ENCODE results near the gene PPP2R5C.

Gene PPP2R5C

DNA sequence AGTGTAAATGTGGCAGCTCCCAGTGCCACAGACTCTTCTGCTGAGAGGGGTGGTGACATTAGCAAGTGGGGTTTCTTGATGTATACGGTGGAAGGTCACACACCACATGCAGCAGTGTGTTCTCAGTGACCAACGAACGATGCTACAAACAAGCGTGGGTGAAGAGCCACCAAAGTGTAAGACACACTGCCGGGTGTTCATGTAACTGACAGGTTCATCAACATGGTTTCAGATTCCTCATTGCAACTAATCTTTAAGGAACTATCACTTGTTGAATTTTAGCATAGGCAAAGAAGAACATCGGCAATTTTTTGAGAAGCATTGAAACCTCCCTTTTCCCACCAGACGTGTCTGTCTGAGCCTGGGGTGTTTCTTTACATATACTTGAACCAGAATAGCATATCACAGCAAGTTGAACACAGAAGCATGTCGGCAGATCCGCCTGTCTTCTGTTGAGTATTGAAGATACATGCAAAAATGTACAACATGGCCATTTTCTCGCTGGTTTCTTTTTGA lies 58.8 kb downstream of the PPP2R5C start:
- Histone ChIP-seq H3K4me3 (replicated peaks; ENCODE audit: low read depth, low read length) (peak overlapping the region; percentile 34), H3K27me3 (replicated peaks; ENCODE audit: control insufficient read depth, insufficient read depth, low read length) (no peaks in the 10 kb centered on the region), H3K36me3 (ENCODE audit: control insufficient read depth, insufficient read depth, low read length) (no peaks in the 10 kb centered on the region; the same call in 1 of the 2 replicates)
- DNase-seq (ENCODE audit: extremely low read depth, insufficient read length), result no peak
- TF ChIP-seq, protein P1, sequence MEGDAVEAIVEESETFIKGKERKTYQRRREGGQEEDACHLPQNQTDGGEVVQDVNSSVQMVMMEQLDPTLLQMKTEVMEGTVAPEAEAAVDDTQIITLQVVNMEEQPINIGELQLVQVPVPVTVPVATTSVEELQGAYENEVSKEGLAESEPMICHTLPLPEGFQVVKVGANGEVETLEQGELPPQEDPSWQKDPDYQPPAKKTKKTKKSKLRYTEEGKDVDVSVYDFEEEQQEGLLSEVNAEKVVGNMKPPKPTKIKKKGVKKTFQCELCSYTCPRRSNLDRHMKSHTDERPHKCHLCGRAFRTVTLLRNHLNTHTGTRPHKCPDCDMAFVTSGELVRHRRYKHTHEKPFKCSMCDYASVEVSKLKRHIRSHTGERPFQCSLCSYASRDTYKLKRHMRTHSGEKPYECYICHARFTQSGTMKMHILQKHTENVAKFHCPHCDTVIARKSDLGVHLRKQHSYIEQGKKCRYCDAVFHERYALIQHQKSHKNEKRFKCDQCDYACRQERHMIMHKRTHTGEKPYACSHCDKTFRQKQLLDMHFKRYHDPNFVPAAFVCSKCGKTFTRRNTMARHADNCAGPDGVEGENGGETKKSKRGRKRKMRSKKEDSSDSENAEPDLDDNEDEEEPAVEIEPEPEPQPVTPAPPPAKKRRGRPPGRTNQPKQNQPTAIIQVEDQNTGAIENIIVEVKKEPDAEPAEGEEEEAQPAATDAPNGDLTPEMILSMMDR (IDR thresholded peaks at IDR 0.05; ENCODE audit: insufficient read depth, low read length, poor library complexity, severe bottlenecking), result no peak

DNA sequence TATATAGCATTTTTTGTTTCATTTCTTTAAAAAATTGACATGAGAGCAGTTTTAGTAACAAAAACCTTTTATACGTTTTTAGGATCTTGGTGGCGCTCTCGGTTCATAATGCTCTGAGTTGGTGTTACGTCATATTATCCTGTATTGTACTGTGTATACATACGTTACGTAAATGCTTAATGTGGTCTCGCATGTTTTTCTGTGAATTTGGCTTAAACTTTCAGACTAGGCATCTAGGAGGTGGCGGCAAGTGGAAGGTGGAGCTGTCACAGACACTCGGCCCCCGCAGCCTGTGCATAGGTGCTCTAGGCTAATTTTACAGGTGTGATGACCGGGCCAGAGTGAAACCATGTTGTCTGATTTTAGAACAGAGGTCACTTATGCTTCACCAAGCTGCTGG lies 60.0 kb downstream of the PPP2R5C start:
- Histone ChIP-seq H3K36me3 (ENCODE audit: control insufficient read depth, insufficient read depth, low read length) (peaks cover 2% of the 10 kb centered on the region; the same call in 1 of the 2 replicates), H3K27me3 (replicated peaks; ENCODE audit: control insufficient read depth, insufficient read depth, low read length) (no peaks in the 10 kb centered on the region), H3K4me3 (replicated peaks; ENCODE audit: low read depth, low read length) (no peak overlapping the region)
- no peak for DNase-seq (ENCODE audit: extremely low read depth, insufficient read length)
- TF ChIP-seq, protein P1 (IDR thresholded peaks at IDR 0.05; ENCODE audit: insufficient read depth, low read length, poor library complexity, severe bottlenecking), result no peak

DNA sequence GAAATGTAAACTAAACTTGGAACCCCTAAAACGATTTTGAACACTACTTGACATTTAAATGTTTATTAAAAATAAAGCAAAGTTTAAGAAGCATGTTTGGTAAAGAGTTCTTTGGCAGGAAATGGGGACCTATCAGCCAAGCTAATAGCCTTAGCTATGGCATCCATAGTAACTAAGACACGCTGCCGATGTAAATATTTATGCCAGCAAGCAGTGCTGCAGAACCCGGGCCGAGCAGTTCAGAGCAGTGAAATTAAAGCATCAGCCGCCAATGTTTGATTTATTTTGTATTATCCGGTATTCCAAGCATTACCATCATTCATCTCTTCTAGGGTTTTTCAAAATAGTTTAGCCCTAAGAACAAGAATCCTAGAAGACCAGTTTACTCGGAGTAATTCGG lies 61.6 kb downstream of the PPP2R5C start:
- peak overlapping the region; percentile 68 for H3K4me3 ChIP-seq (replicated peaks; ENCODE audit: low read depth, low read length)
- peaks cover 2% of the 10 kb centered on the region; the same call in 1 of the 2 replicates for H3K36me3 ChIP-seq (ENCODE audit: control insufficient read depth, insufficient read depth, low read length)
- TF ChIP-seq, protein P1 (IDR thresholded peaks at IDR 0.05; ENCODE audit: insufficient read depth, low read length, poor library complexity, severe bottlenecking), result no peak
- DNase-seq (ENCODE audit: extremely low read depth, insufficient read length), result no peak
- H3K27me3 ChIP-seq (replicated peaks; ENCODE audit: control insufficient read depth, insufficient read depth, low read length), result no peaks in the 10 kb centered on the region

DNA sequence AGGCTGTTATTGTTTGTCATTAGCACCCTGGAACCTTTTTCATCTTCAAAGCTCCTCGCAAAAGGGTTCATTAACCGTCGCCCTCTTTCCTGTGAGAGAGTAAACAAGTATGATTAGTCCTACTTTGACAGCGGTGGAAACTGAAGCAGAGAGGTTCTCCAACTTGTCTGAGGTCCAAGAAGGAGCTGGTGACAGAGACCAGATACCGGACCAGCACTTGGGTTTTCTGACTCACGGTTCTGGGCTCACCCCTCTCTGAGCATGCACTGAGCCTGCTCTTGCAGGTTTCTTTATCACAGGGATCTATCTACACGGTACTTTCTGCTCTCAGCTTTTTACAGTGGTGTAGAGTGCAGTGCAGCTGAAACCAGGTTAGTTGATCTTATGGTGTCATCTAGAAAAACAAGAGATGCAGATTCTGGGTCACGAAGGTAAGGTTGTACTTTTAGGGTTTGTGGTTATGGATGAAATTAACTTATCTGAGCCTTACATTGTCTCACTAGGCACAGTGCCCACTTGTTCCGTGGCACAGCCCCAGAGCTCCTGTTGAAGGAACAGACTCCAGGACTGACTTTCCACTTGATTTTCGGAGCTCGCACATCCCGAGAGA lies 62.1 kb downstream of the PPP2R5C start:
- no peaks in the 10 kb centered on the region for H3K27me3 ChIP-seq (replicated peaks; ENCODE audit: control insufficient read depth, insufficient read depth, low read length)
- H3K36me3 ChIP-seq (ENCODE audit: control insufficient read depth, insufficient read depth, low read length), result peaks cover 2% of the 10 kb centered on the region; the same call in 1 of the 2 replicates
- TF ChIP-seq, protein P1 (IDR thresholded peaks at IDR 0.05; ENCODE audit: insufficient read depth, low read length, poor library complexity, severe bottlenecking), result no peak
- DNase-seq (ENCODE audit: extremely low read depth, insufficient read length), result peak; percentile 72
- peak overlapping the region; percentile 68 for H3K4me3 ChIP-seq (replicated peaks; ENCODE audit: low read depth, low read length)

DNA sequence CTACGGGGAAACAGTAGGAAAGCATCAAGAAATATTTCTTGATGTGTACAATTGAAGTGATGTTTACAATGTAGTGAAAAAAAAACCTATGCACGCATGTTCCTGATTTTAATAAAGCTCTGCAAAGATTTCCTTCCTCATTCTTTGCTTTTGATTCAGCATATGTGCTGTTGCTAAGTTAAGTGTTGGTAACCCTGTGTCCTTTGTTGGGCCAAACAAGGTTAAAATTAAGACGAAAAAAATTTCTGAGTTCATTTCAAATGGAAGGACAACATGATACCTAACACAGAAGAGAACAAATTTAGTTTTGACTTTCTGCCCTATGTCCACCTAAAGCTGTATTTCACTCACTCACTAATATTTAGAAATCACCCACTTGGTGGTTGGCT lies 62.8 kb downstream of the PPP2R5C start:
- Histone ChIP-seq H3K36me3 (ENCODE audit: control insufficient read depth, insufficient read depth, low read length) (peaks cover 3% of the 10 kb centered on the region; the same call in 1 of the 2 replicates), H3K27me3 (replicated peaks; ENCODE audit: control insufficient read depth, insufficient read depth, low read length) (no peaks in the 10 kb centered on the region), H3K4me3 (replicated peaks; ENCODE audit: low read depth, low read length) (peak overlapping the region; percentile 68)
- TF ChIP-seq, protein P1 (IDR thresholded peaks at IDR 0.05; ENCODE audit: insufficient read depth, low read length, poor library complexity, severe bottlenecking), result no peak
- no peak for DNase-seq (ENCODE audit: extremely low read depth, insufficient read length)
